K562 (cell line): ENCODE results near the gene BAIAP2.

Experiments used
- CHD2 ChIP-seq: IDR thresholded peaks from 2 replicates; pipeline ENCODE4 v1.6.1; 2011; ENCODE audit warnings: low read depth, low read length
- TRIM28 ChIP-seq: fragments of 450-650 bp; IDR thresholded peaks from 2 replicates; pipeline ENCODE4 v1.6.1; 2017
- ZKSCAN8 ChIP-seq: fragments of 200-800 bp; sonication (Bioruptor generic); IDR thresholded peaks from 2 replicates; pipeline ENCODE4 v1.6.1; 2016; ENCODE audit warnings: missing genetic modification characterization, missing compliant biosample characterization
- ZNF695 ChIP-seq: fragments of 450-650 bp; formaldehyde crosslinking; IDR thresholded peaks from 2 replicates; pipeline ENCODE4 v1.4.0; 2020; ENCODE audit warnings: mild to moderate bottlenecking, moderate library complexity

DNA sequence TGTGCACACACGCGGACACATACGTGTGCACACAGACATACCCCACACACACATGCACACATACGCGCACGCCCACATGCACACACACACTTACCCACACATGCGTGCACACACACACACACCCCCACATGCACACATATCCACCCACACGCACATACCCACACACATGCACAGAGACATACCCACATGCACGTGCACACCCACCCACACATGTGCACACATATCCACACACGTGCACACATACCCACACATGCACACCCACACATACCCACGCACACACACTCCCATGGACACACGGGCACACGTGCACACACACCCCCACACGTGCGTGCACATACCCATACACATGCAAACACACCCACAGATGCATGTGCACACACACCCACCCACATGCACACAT is 103.1 kb downstream of the BAIAP2 start:
- no peak for TF ChIP-seq TRIM28
- TF ChIP-seq ZKSCAN8 (CRISPR knock-in tag): no peak
- no peak for TF ChIP-seq CHD2
- TF ChIP-seq ZNF695 (CRISPR knock-in tag): no peak
